Naive thymus-derived CD4-positive, alpha-beta T cell (primary cell): Measurements from ENCODE around the gene PALM3. TPM values are rescaled to one million over a fixed set of nuclear protein-coding genes. Genes with fewer than 3 reads are reported as not detected.
A peak's percentile ranks its signal among the peaks of the same experiment; 100 is the strongest.

Experiments
- ATAC-seq: fragments of 150-1000 bp; cut with Tn5 transposase; 2 replicates; pipeline ENCODE4 v1.10.0; 2021; ENCODE audit warnings: mild to moderate bottlenecking, moderate library complexity
- CTCF ChIA-PET: fragments of 350-600 bp; sonication (Branson Sonifier 250); formaldehyde crosslinking; loops from one replicate; lab custom pipeline; 2021; ENCODE audit warnings: antibody characterized with exemption; lab: Charles Lee
- POLR2A ChIA-PET: fragments of 350-600 bp; sonication (Branson Sonifier 250); formaldehyde crosslinking; loops from one replicate; lab custom pipeline; 2021; ENCODE audit warnings: antibody characterized with exemption, inconsistent platforms; lab: Charles Lee
- DNase-seq, 9 donors: peaks; one replicate each; pipeline versions ENCODE4 v3.0.0 to v3.0.0-alpha.2; 2020 to 2022; ENCODE audit warnings: mixed read lengths in 1 of 9
- H3K27ac ChIP-seq: one replicate; pipeline ENCODE4 v1.7.0; 2013; ENCODE audit warnings: mild to moderate bottlenecking, low read depth, low read length, moderate library complexity
- H3K27me3 ChIP-seq, 2 donors: one replicate each; pipeline ENCODE4 v1.7.0; 2013; ENCODE audit warnings: low read length in 2 of 2, mild to moderate bottlenecking in 2 of 2, moderate library complexity in 2 of 2; ENCODE audit not compliant: control insufficient read depth in 2 of 2, insufficient read depth in 2 of 2
- H3K36me3 ChIP-seq, 3 experiments: 1 replicate in 2 of 3; 2 replicates in 1 of 3; pipeline ENCODE4 v1.7.0; 2013; ENCODE audit warnings: low read length in 3 of 3, mild to moderate bottlenecking in 3 of 3, moderate library complexity in 1 of 3; ENCODE audit not compliant: insufficient read depth in 3 of 3, control insufficient read depth in 2 of 3
- H3K4me1 ChIP-seq, 2 donors: one replicate each; pipeline ENCODE4 v1.7.0; 2013; ENCODE audit warnings: low read length in 2 of 2, mild to moderate bottlenecking in 2 of 2, moderate library complexity in 1 of 2; ENCODE audit not compliant: control insufficient read depth in 2 of 2, insufficient read depth in 2 of 2
- H3K4me3 ChIP-seq: 2 replicates; pipeline ENCODE4 v1.7.0; 2013; ENCODE audit warnings: mild to moderate bottlenecking, low read length
- H3K9me3 ChIP-seq, 3 experiments: 1 replicate in 2 of 3; 2 replicates in 1 of 3; pipeline ENCODE4 v1.7.0; 2013; ENCODE audit warnings: low read length in 3 of 3; ENCODE audit not compliant: control insufficient read depth in 2 of 3
- H3K27ac Mint-ChIP-seq, 9 donors: one replicate each; pipeline ENCODE4 v1.8.0; 2020 to 2022; ENCODE audit warnings: mixed read lengths in 9 of 9, mild to moderate bottlenecking in 8 of 9, moderate library complexity in 5 of 9, inconsistent platforms in 2 of 9
- H3K27me3 Mint-ChIP-seq, 5 donors: one replicate each; pipeline ENCODE4 v1.8.0; 2021 to 2022; ENCODE audit warnings: mixed read lengths in 5 of 5, mild to moderate bottlenecking in 1 of 5
- H3K36me3 Mint-ChIP-seq, 5 donors: one replicate each; pipeline ENCODE4 v1.8.0; 2020 to 2022; ENCODE audit warnings: mixed read lengths in 5 of 5, mild to moderate bottlenecking in 3 of 5, inconsistent platforms in 1 of 5
- H3K4me1 Mint-ChIP-seq, 7 donors: one replicate each; pipeline ENCODE4 v1.8.0; 2020 to 2022; ENCODE audit warnings: mixed read lengths in 7 of 7, mild to moderate bottlenecking in 3 of 7, inconsistent platforms in 1 of 7
- H3K4me3 Mint-ChIP-seq, 10 donors: one replicate each; pipeline ENCODE4 v1.8.0; 2020 to 2022; ENCODE audit warnings: mild to moderate bottlenecking in 10 of 10, mixed read lengths in 10 of 10, moderate library complexity in 6 of 10, inconsistent platforms in 2 of 10
- H3K9me3 Mint-ChIP-seq, 11 donors: one replicate each; pipeline ENCODE4 v1.8.0; 2020 to 2022; ENCODE audit warnings: mixed read lengths in 11 of 11, mild to moderate bottlenecking in 4 of 11, inconsistent platforms in 1 of 11, moderate library complexity in 1 of 11
- intact Hi-C, 2 donors: fragments of 100-400 bp; cut with micrococcal nuclease; formaldehyde crosslinking; loops; one replicate each; pipeline ENCODE4 v1.15.1; 2023
- polyA plus RNA-seq, 2 donors: library from polyadenylated mRNA; unstranded; fragments of 300-500 nt; fragmentation: Illumina TruSeq; gene quantifications; one replicate each; pipeline ENCODE4 v1.2.3, GENCODE V29; 2021
- total RNA-seq, 6 experiments: library from RNA in 5 of 6; stranded (reverse) in 5 of 6; gene quantifications; 1 replicate in 5 of 6; 2 replicates in 1 of 6; pipeline ENCODE4 v1.2.3 and lab custom pipeline; 2021 to 2026

Gene PALM3
- total RNA-seq (under 1 TPM in 1 of 5 experiments, not detected in 4; 0.22 TPM), polyA plus RNA-seq (not detected), total RNA-seq (lab: John Stamatoyannopoulos, UW) (not detected)

GRCh38 chr19:14061751-14062557 lies at the start of gene PALM3:
Gene PALM3 (minus strand): TSS chr19:14062076. CDS start chr19:14061980, 96 bp downstream.
- Histone ChIP-seq H3K4me1 (peaks cover 9 to 10% of the 10 kb centered on the region in 2 donors), H3K4me3 (no peak within 1 kb of the TSS), H3K27me3 (peaks cover 5 to 21% of the 10 kb centered on the region in 2 donors), H3K27ac (no peak within 1 kb of the TSS), H3K9me3 (no peaks in the 10 kb centered on the region), H3K36me3 (no peaks in the 10 kb centered on the region)
- intact Hi-C loops: no loop called here
- no peak for DNase-seq
- ChIA-PET CTCF (no interaction called here), POLR2A (no interaction called here)
- Mint-ChIP-seq H3K27me3 (peaks cover 16 to 42% (median 30%) of the 10 kb centered on the region in 5 donors), H3K9me3 (peaks cover 0 to 3% (median 0%) of the 10 kb centered on the region in 11 donors), H3K36me3 (no peaks in the 10 kb centered on the region), H3K4me3 (no peak within 1 kb of the TSS), H3K4me1 (peaks cover 9 to 20% (median 16%) of the 10 kb centered on the region in 7 donors), H3K27ac (no peak within 1 kb of the TSS)
- ATAC-seq: no peak

GRCh38 chr19:14111486-14111885 lies 49.6 kb upstream of the PALM3 start:
- intact Hi-C loops: no loop called here
- CTCF ChIA-PET: no interaction called here
- peaks cover 0 to 11% (median 0%) of the 10 kb centered on the region in 3 experiments for H3K36me3 ChIP-seq
- no peak overlapping the region for H3K4me3 ChIP-seq
- no peaks in the 10 kb centered on the region for H3K9me3 ChIP-seq
- POLR2A ChIA-PET: no interaction called here
- peaks cover 12 to 57% (median 53%) of the 10 kb centered on the region in 7 donors for H3K4me1 Mint-ChIP-seq
- H3K27me3 Mint-ChIP-seq: no peaks in the 10 kb centered on the region
- H3K36me3 Mint-ChIP-seq: peaks cover 0 to 3% (median 0%) of the 10 kb centered on the region in 5 donors
- no peak for DNase-seq
- peaks cover 3 to 47% of the 10 kb centered on the region in 2 donors for H3K4me1 ChIP-seq
- H3K27me3 ChIP-seq: no peaks in the 10 kb centered on the region
- H3K27ac ChIP-seq: no peak overlapping the region
- H3K4me3 Mint-ChIP-seq: peak overlapping the region in 1 of 10 donors; percentile 41
- H3K9me3 Mint-ChIP-seq: no peaks in the 10 kb centered on the region
- peak overlapping the region in 7 of 9 donors; percentile 17 to 76 (median 47) for H3K27ac Mint-ChIP-seq
- no peak for ATAC-seq

GRCh38 chr19:14110650-14111049 lies 48.8 kb upstream of the PALM3 start:
- DNase-seq: no peak
- ATAC-seq: no peak
- Histone ChIP-seq H3K4me1 (peaks cover 0 to 38% of the 10 kb centered on the region in 2 donors), H3K9me3 (no peaks in the 10 kb centered on the region), H3K36me3 (peaks cover 0 to 19% (median 0%) of the 10 kb centered on the region in 3 experiments), H3K4me3 (no peak overlapping the region), H3K27ac (no peak overlapping the region), H3K27me3 (no peaks in the 10 kb centered on the region)
- H3K4me1 Mint-ChIP-seq: peaks cover 5 to 49% (median 44%) of the 10 kb centered on the region in 7 donors
- ChIA-PET POLR2A (interaction anchor here (0.5 to 0.9 kb wide), 4 partner anchors 14 to 1394 kb away, joined by 3 to 4 read pairs (median 3); no protein-coding TSS in a partner anchor), CTCF (interaction anchor here (0.7 kb wide), 1 partner anchor 8 kb away, joined by 4 read pairs; no protein-coding TSS in a partner anchor)
- intact Hi-C loops: no loop called here
- peaks cover 0 to 3% (median 0%) of the 10 kb centered on the region in 5 donors for H3K36me3 Mint-ChIP-seq
- H3K27me3 Mint-ChIP-seq: no peaks in the 10 kb centered on the region
- H3K27ac Mint-ChIP-seq: peak overlapping the region in 8 of 9 donors; percentile 9 to 63 (median 33)
- H3K4me3 Mint-ChIP-seq: no peak overlapping the region
- no peaks in the 10 kb centered on the region for H3K9me3 Mint-ChIP-seq

GRCh38 chr19:14107581-14108461 lies 45.9 kb upstream of the PALM3 start:
- Mint-ChIP-seq H3K27ac (peak overlapping the region in 1 of 9 donors; percentile 43), H3K27me3 (no peaks in the 10 kb centered on the region), H3K4me3 (no peak overlapping the region), H3K9me3 (no peaks in the 10 kb centered on the region), H3K36me3 (peaks cover 0 to 7% (median 0%) of the 10 kb centered on the region in 5 donors), H3K4me1 (peaks cover 5 to 23% (median 19%) of the 10 kb centered on the region in 7 donors)
- DNase-seq: no peak
- no peak for ATAC-seq
- CTCF ChIA-PET: interaction anchor here (0.5 to 1.6 kb wide), 3 partner anchors 12 to 30 kb away, joined by 3 to 7 read pairs (median 3); partner anchors contain the start of gene ASF1B
- peaks cover 0 to 14% of the 10 kb centered on the region in 2 donors for H3K4me1 ChIP-seq
- H3K27me3 ChIP-seq: no peaks in the 10 kb centered on the region
- H3K9me3 ChIP-seq: no peaks in the 10 kb centered on the region
- intact Hi-C loops: no loop called here
- H3K36me3 ChIP-seq: peaks cover 0 to 35% (median 0%) of the 10 kb centered on the region in 3 experiments
- H3K27ac ChIP-seq: no peak overlapping the region
- H3K4me3 ChIP-seq: no peak overlapping the region
- POLR2A ChIA-PET: no interaction called here

- H3K27me3 ChIP-seq: no peaks in the 10 kb centered on the region
- no peak overlapping the region for H3K27ac ChIP-seq
- Mint-ChIP-seq H3K4me3 (no peak overlapping the region), H3K9me3 (no peaks in the 10 kb centered on the region), H3K4me1 (peaks cover 0 to 15% (median 9%) of the 10 kb centered on the region in 7 donors), H3K27me3 (no peaks in the 10 kb centered on the region), H3K27ac (no peak overlapping the region), H3K36me3 (peaks cover 0 to 7% (median 0%) of the 10 kb centered on the region in 5 donors)
- ChIA-PET POLR2A (no interaction called here), CTCF (no interaction called here)
- peaks cover 0 to 44% (median 6%) of the 10 kb centered on the region in 3 experiments for H3K36me3 ChIP-seq
- intact Hi-C loops: no loop called here
- DNase-seq: no peak
- no peaks in the 10 kb centered on the region for H3K9me3 ChIP-seq
- ATAC-seq: no peak
- no peak overlapping the region for H3K4me3 ChIP-seq
- peaks cover 0 to 5% of the 10 kb centered on the region in 2 donors for H3K4me1 ChIP-seq
Measured at GRCh38 chr19:14106840-14107239, 45.0 kb upstream of the PALM3 start.

- intact Hi-C loops: no loop called here
- Mint-ChIP-seq H3K27me3 (no peaks in the 10 kb centered on the region), H3K27ac (no peak overlapping the region), H3K4me3 (no peak overlapping the region), H3K9me3 (no peaks in the 10 kb centered on the region), H3K4me1 (peaks cover 0 to 3% (median 3%) of the 10 kb centered on the region in 7 donors), H3K36me3 (peaks cover 0 to 10% (median 0%) of the 10 kb centered on the region in 5 donors)
- CTCF ChIA-PET: interaction anchor here (1.6 kb wide), 1 partner anchor 8 kb away, joined by 6 read pairs; no protein-coding TSS in a partner anchor
- ATAC-seq: no peak
- Histone ChIP-seq H3K9me3 (no peaks in the 10 kb centered on the region), H3K4me1 (no peaks in the 10 kb centered on the region), H3K36me3 (peaks cover 0 to 51% (median 12%) of the 10 kb centered on the region in 3 experiments), H3K4me3 (no peak overlapping the region), H3K27ac (no peak overlapping the region), H3K27me3 (no peaks in the 10 kb centered on the region)
- DNase-seq: no peak
- POLR2A ChIA-PET: interaction anchor here (0.6 kb wide), 1 partner anchor 405 kb away, joined by 3 read pairs; no protein-coding TSS in a partner anchor
Measured at GRCh38 chr19:14105680-14106079, 43.8 kb upstream of the PALM3 start.
